SW 1271 (cell line): ENCODE measurements around the gene PMFBP1.
"Not testable (repeated sequence)": the region's sequence is repeated elsewhere in the genome, so short reads cannot be mapped to it uniquely, and the experiment has no call there.

Experiments used
- DNase-seq, 2 experiments: peaks; one replicate each; lab custom pipeline; 2025; lab: John Stamatoyannopoulos, UW

The PMFBP1 gene

DNA sequence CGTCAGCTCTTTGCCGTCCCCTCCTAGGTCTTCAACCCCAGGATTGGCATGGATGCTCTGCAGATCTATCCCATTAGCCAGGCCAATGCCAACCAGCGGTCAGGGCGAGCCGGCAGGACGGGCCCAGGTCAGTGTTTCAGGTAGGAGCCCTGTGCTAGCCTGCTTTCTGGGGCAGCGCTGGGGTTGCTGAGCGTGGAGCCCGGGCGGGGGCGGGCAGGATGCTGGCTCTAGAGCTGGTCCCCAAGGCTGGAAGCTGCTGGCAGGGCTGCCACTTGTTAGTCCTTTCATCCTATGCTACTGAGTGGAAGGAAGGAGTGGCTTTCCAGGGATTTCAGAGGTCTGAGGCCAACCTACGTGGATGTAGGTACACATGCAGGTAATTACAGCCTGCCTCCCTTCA lies 66.0 kb downstream of the PMFBP1 start:
- DNase-seq: no peak

DNA sequence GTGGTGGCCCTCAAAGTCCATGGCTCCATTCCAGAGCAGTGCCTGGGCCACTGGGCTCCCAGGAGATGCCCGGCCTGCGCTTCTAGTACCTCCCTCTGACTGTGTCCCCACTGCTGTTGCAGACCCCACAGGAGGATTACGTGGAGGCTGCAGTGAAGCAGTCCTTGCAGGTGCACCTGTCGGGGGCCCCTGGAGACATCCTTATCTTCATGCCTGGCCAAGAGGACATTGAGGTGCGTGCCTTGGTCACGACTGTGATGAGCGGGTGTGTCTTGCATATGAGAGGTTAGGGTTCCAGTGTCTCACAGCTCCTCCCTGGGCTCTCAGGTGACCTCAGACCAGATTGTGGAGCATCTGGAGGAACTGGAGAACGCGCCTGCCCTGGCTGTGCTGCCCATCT lies 67.0 kb downstream of the PMFBP1 start:
- DNase-seq: no peak

GRCh38 chr16:72101195-72101594 lies 70.8 kb downstream of the PMFBP1 start:
- no peak for DNase-seq

- peak; percentile 9 to 67 for DNase-seq
Measured at GRCh38 chr16:72099377-72099818, 72.6 kb downstream of the PMFBP1 start.

GRCh38 chr16:72098936-72099335 lies 73.0 kb downstream of the PMFBP1 start:
- no peak for DNase-seq

GRCh38 chr16:72094266-72094610 lies 77.7 kb downstream of the PMFBP1 start:
- no peak for DNase-seq

- DNase-seq: peak; percentile 98 to 99
Measured at GRCh38 chr16:72093448-72094265, 78.3 kb downstream of the PMFBP1 start, which contains the start of the genes DHX38 and TXNL4B. TSS of gene DHX38 (plus strand) at chr16:72093847. CDS start at chr16:72096158, 2,311 bp downstream. TSS of gene TXNL4B (minus strand) at chr16:72093620. CDS start at chr16:72090749, 2,871 bp downstream.

DNA sequence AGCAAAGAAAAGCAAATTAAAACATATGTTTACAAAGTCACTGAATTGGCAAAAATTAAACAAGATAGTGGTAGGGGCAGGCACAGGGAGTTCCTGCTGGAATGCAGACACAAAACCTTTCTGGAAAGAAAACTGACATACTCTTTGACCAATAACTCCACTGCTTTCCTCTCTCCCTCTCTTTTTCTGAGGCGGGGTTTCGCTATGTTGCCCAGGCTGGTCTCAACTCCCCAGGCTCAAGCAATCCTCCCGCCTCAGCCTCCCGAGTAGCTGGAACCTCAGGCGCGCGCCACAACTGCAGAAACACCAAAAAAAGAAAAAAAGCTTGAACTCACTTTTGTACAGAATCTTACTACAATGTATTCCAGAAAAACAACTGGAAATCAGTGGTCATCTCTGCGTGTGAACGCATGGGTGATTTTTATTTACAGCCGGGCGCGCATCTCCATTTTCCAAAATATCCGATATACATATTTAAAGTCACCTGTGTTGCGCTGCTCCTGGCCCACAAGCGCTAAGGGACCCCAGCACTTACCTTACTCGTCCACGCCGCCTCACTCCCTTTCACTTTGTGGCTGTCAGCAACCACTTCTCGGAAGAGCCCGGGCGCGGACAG lies 79.0 kb downstream of the PMFBP1 start:
- DNase-seq: peak in 1 of 2 experiments; percentile 69

DNA sequence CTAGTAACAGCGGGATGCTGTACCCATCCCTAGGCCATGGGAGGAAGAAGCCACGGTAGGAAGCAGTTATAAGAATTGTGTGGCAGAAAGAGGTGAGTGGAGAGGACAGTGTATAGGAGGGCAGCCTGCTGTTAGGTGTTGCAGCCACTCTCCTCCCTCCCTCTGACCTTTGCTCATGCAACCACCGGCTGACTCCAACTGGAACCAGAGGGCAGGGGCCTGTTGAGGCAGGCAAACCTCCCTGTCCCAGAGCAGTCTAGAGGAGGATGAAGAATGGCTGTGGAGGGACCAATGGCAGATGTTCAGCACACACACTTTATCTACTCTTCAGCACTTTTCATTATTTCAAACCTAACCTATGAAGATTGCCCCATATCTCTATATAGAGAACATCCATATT lies 80.7 kb downstream of the PMFBP1 start:
- DNase-seq: no peak

GRCh38 chr16:72085002-72085401 lies 87.0 kb downstream of the PMFBP1 start:
- DNase-seq: no peak

- DNase-seq: no peak
Measured at GRCh38 chr16:72084445-72084844, 87.5 kb downstream of the PMFBP1 start.

GRCh38 chr16:72083778-72084404 lies 88.1 kb downstream of the PMFBP1 start:
- DNase-seq: no peak

- DNase-seq: not testable (repeated sequence)
Measured at GRCh38 chr16:72076991-72077706, 94.8 kb downstream of the PMFBP1 start.

DNA sequence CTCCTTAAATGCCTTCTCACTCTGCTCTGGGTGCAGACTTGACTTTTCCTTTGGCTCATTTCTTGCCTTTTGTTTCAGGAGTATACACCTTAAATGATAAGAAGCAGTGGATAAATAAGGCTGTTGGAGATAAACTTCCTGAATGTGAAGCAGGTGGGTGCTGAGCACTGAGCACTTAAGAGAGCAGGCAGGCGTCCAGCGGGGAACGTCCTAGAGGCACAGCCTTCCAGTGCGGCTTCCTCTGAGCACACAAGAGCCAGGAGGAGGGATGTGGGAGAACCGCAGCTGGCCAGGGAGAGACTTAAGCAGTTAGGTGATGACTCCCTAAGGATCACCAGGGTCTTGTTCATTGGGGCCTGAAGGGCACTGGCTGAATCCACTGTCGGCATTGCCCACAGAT lies 96.9 kb downstream of the PMFBP1 start:
- not testable (repeated sequence) for DNase-seq

DNA sequence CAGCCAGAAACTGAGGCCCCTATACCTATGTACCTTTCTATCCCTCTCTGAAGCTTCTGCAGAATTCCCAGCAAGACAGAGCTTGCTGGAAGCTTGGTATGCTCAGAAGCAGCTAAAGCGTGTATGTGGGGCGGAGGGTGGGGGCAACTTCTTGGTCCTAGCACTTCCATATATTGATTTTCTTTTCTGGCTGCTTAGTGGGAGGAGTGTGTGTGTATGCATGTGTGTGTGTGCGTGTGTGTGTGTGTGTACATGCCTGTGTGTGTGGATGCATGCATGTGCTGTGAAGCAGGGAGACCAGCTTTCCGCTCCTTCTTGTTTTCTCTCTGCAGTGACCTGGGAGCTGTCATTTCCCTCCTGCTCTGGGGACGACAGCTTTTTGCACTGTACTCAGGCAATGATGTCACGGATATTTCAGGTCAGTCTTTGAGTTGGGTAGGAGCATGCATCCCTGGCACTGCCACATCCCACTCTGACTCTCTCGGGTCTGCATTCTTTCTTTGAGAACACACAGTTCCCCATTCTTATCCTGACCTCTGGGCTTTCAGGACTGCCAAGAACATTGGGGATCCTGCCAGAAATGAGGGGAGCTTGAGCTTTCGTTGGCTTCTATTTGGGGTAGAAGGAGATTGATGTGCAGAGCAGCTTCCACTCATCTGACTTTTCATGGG lies 98.3 kb downstream of the PMFBP1 start:
- no peak for DNase-seq

- no peak for DNase-seq
Measured at GRCh38 chr16:72072514-72073342, 99.2 kb downstream of the PMFBP1 start.
